Epithelial cell of proximal tubule (primary cell): Measurements from ENCODE around the gene DLGAP4. TPM values are rescaled to one million over a fixed set of nuclear protein-coding genes. Genes with fewer than 3 reads are reported as not detected.

ENCODE experiments used
- DNase-seq: peaks from one replicate; pipeline ENCODE4 v3.0.0-alpha.2; 2011; ENCODE audit warnings: low read depth
- H3K4me3 ChIP-seq: 2 replicates; pipeline ENCODE4 v1.5.1; 2011; ENCODE audit warnings: low read depth, mild to moderate bottlenecking, low read length
- total RNA-seq: library from RNA; depleted of rRNA; stranded (reverse); fragments of >200 nt; gene quantifications from 2 replicates; pipeline ENCODE4 v1.2.3, GENCODE V29; 2015
- TF ChIP-seq, protein P1 (sequence below): conservative IDR thresholded peaks from 2 replicates; pipeline ENCODE4 v1.5.1; 2012; ENCODE audit warnings: low read depth, mild to moderate bottlenecking, low read length

The DLGAP4 gene
- total RNA-seq, 1 donor from 2014 or later, result 41.4 TPM

- no peak for DNase-seq
- no peak overlapping the region for H3K4me3 ChIP-seq
- TF ChIP-seq, protein P1, sequence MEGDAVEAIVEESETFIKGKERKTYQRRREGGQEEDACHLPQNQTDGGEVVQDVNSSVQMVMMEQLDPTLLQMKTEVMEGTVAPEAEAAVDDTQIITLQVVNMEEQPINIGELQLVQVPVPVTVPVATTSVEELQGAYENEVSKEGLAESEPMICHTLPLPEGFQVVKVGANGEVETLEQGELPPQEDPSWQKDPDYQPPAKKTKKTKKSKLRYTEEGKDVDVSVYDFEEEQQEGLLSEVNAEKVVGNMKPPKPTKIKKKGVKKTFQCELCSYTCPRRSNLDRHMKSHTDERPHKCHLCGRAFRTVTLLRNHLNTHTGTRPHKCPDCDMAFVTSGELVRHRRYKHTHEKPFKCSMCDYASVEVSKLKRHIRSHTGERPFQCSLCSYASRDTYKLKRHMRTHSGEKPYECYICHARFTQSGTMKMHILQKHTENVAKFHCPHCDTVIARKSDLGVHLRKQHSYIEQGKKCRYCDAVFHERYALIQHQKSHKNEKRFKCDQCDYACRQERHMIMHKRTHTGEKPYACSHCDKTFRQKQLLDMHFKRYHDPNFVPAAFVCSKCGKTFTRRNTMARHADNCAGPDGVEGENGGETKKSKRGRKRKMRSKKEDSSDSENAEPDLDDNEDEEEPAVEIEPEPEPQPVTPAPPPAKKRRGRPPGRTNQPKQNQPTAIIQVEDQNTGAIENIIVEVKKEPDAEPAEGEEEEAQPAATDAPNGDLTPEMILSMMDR, result no peak
These were observed 28.6 kb upstream of the DLGAP4 start for GRCh38 chr20:36277546-36277945.

DNA sequence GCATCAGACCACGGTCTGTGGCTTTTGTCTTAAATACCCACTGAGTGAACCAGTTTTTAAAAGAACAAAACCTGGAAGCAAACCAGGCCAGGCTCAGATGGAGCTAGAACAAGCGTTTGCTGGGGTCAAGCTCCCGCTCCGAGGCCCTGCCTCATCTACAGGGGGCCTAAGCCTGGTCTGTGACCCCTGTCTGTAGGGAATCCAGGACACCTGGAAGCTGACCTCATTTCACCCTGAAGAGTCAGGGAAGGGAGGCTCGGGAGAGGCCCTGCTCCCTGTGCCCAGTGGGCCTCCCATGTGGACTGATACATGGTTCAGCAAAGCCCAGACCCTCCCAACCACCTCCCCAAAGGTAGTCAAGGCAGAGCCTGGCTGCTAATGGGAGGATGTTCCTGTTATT is 26.8 kb upstream of the DLGAP4 start:
- H3K4me3 ChIP-seq, result no peak overlapping the region
- DNase-seq, result no peak
- TF ChIP-seq, protein P1, result no peak

DNA sequence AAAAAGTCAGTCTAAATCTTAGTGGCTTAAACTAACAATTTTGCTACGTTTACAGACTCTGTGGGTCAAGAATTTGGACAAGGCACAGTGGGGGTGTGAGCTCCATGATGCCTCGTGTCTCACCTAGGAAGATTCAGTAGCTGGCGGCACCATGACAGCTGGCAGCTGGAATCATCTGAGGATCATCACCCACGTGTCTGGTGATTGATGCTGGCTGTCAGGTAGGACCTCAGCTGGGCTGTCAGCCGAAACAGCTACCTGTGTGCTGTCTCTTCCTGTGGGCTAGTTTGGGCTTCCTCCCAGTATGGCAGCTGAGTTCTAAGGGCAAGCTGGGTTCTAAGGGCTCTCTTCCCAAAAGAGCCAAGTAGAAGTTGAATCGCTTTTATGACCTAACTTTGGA is 26.4 kb upstream of the DLGAP4 start:
- TF ChIP-seq, protein P1, result no peak
- DNase-seq, result no peak
- no peak overlapping the region for H3K4me3 ChIP-seq

DNA sequence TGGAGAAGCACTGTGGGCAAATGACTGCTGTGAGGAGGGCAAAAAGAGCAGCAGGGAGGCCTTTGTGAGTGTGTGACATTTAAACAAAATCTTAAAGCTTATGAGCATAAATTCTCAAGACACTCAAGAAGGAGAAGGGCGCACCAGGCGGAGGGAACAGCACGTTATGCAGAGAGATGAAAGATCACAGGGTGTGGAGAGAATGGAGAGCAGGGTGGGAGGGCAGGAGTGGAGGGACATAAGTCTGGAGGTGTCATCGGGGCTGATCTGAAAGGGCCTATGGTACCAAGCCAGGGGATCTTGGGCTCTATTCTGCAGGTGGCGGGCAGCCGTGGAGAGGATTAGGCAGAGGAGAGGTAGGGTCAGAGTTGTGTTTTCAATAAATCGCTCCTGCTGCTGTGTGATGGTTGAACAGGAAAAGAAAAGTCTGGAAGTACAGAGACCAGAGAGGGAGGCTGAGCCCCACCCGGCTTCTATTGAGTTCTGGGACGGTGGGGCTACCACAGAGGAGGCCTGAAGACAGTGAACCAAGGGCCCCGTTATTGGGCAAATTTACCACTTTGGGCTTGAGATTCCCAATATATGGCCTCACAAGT is 24.3 kb upstream of the DLGAP4 start:
- TF ChIP-seq, protein P1, result no peak
- H3K4me3 ChIP-seq, result no peak overlapping the region

GRCh38 chr20:36284751-36285150 is 21.4 kb upstream of the DLGAP4 start:
- no peak for DNase-seq
- TF ChIP-seq, protein P1, result no peak
- H3K4me3 ChIP-seq, result no peak overlapping the region

More for the DNA sequence above, 24.3 kb upstream of the DLGAP4 start:
- DNase-seq, result no peak

- no peak overlapping the region for H3K4me3 ChIP-seq
- DNase-seq, result no peak
- TF ChIP-seq, protein P1, result no peak
These were observed 20.2 kb upstream of the DLGAP4 start for GRCh38 chr20:36285746-36286447.

DNA sequence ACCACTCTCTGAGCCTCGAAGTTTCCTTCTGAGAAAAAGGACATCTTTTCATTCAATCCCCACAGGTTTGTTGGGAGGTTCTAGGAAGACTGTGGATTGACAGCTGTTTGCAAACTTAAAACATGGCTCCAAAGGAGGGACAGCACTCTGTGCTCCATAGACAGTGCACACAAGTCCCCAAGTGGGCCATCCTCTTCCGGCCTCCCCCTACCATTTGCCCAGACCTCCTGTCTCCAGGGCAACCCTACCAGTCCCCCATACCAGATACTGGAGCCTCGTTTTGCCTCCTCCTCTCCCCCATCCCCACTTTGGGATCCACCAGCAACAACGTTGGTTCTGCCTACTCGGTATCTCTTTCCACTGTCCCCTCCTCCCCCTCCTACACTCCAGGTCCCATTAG is 8.5 kb upstream of the DLGAP4 start:
- no peak overlapping the region for H3K4me3 ChIP-seq
- TF ChIP-seq, protein P1, result no peak
- no peak for DNase-seq
